ENCODE data around the gene SELP.

Gene SELP

DNA sequence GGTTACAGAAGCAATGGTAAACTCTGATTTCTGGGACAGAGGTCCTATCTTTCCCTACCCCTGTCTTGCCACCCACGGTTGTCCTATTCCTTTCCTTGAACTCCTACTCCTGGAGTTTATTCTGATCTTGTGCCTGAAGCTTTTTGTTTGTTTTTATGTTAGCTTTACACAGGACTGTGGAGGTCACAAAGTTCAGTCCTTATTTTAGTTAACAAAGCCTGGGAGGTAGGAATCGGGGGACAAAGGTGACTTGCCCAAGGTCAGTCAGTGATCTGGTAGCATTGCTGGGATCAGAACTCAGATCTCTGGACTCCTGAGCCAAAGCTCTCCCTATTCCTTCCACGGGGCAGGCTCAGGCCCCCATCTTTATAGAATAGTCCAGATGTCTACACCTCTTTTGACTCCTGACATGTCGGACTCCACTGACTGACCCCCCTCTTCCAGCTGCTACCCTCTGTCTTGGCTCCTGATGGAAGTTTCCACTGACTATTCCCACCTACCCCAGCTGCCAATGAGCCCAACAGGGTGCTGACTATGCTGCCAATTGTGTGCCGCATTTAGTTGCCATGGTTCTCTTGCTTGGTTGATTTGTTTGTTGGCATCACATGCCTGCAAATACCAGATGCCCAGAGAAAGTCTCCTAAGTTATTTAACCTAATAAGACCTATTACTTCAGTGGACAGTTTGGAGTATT lies 53.5 kb downstream of the SELP start:
- no peak for DNase-seq (ENCODE audit: low spot score)

DNA sequence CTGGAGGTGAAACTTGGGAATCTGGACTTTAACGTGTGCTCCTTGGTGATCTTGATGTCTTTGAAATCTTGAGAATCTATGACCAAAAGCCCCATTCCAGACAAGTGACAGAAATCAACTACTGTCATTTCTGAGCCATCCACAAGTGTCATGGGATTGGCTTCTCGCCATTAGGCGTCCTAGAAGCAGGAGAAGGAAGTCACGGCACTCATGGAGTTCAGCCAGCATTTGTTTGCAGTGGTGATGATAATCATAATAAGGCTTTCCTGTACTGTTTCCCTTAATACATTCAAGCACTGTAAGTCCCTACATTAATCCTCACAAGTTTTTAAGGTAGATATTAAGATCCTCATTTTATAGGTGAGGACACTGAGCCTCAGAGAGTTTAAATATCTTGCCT lies 55.6 kb downstream of the SELP start:
- DNase-seq (ENCODE audit: low spot score) = no peak

DNA sequence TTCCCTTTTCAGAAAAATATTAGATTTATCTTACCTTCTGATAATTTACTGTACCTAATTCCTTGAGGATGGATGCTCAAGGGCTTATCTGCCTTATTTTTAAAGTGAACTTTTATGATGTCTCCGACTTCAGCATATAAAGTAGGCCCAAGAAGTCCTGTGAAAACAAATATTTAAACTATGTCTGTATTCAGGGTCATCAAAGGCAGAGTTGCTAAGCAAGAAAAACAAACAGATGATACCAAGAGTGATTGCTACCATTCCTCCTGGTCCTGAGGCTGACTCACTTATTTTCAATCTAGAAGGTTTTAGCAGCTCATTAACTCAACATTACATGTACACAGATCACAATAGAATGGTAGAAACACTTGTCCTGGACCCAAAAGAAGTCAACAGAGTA lies 57.7 kb downstream of the SELP start:
- peak; percentile 62 for DNase-seq (ENCODE audit: low spot score)

DNA sequence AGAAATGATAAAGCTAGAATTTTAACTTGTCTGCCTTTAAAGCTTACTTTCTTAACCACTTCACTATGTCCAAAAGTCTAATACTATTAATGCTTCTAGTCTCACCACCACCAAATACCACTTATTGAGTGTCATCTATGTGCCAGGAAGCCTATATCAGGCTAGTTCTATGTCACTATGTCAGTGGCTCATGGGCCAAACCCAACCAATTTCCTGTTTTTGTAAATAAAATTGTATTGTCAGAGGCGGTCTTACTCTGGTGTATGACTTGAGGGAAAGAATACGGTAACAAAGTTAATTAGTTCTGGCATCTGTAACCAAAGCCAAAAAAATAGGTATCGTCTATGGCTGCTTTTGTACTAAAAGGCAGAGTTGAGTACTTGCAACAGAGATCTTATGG lies 58.5 kb downstream of the SELP start:
- DNase-seq (ENCODE audit: low spot score) = peak; percentile 48

DNA sequence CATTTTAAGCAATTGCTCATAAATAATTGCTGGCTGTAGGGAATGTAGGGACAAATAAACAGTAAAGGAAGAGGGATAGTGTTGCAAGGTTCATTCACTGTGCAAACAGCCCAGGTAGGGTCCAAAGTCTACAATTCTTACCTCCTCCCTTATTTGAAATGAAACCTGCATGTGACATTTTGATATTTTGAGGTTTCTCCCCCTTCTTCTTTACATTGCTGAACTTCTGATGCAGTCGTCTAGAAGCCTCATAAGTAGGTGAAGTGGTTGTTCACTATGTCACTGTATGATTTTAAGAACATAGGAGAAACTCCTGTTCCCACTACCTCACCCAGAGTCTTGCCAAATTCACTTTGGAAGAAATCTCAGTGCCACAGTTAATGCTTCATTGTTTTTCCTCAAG lies 59.8 kb downstream of the SELP start:
- DNase-seq (ENCODE audit: low spot score) = no peak

DNA sequence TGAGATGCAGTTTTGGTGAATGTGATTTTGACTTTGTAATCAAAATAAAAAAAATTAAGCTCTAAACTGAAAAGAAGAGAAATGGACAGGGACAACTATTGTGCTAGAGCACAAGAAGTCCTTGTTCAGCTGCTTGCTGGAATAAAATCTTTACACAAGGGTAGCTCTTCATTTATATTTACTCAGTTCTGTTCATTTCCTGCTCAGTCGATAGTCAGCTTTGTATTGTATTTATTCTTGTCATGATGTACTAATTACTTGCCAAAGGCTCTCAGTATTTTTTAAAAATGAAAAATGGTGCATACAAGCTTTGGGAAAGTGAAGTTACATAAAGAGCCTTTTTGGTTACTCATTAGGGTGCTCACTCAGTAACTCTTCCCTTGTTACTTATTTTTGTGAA lies 61.4 kb downstream of the SELP start:
- no peak for DNase-seq (ENCODE audit: low spot score)

DNA sequence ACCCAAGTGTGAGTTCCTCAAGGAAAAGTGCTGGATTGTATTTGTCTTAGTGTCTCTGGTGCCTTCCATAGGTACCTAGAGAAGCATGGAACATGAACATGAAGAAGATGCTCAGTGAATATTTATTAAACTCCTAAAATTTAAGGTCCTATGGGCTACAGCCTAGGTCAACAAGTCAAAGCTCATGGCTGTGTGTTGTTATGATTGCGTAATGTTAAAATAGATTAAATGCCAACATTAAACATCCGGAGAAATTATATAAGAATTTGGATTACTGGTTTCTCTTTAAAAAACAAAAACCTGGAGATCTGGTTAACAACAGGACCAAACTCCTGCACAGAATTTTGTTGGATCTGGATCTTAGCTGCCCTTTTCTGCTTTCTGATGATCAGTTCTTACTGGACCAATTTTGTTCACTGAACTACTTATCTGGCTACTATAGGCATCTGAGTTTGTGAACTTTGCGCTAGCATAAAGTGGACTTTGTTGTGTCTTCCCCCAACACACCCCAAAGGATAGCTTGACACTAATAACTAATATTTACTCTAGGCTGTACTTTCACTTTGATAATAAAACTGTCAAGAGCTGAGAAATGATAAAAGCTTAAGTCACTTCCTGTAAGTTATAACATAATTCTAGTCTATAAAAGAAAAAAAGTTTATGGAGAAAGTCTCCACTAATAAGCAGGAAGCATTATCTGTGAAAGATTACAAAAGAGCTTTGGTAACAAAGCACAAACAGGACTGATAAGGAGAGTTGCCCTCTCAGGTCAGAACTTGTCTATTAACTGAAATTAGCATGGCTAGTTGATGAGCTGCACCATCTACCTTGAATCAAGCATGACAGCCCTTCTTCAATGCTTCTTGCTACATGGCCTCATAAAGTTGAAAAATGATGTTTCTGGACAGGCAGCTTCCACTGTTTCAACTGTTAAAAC lies 64.3 kb downstream of the SELP start:
- DNase-seq (ENCODE audit: low spot score) = no peak

DNA sequence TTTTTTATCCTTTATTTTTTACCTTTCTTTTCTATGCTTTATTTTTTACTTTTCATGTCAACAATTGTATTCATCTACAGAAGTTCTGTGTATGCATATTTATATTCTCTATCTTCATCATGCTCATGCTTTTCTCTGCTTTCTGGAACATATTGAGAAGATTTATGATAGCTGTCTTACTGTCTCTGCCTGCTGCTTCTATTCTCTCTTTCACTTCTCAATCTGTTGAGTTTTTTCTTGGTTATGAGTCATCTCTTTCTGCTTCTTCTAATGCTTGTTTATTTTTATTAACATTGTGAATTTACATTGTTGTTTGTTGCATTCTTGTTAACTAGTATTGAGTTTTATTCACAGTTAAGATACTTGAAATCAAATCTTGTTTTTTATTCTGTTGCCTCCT lies 66.3 kb downstream of the SELP start:
- no peak for DNase-seq (ENCODE audit: low spot score)

DNA sequence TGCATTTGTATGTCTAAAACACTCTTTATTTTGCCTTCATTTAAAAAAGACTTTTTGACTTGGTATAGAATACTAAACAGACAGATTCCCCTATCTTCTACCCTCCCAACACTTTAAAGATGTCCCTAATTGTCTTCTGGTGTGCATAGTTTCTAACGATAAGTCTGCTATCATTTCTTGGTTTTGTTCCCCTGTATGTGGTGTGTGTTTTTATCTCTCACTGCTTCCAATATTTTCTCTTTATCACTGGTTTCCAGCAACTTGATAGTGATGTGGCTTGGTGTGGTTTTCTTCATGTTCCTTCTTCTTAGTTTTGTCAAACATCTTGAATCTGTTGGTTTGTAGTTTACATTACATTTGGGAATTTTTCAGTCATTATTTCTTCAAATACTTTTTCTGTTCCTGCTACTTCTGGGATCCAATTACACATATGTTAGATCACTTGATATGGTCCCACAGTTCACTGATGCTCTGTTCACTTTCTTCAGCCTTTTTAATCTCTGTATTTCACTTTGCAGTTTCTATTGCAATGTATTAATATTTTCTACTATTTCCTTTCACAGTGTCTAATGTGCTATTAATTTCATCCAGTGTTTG lies 66.8 kb downstream of the SELP start:
- no peak for DNase-seq (ENCODE audit: low spot score)

DNA sequence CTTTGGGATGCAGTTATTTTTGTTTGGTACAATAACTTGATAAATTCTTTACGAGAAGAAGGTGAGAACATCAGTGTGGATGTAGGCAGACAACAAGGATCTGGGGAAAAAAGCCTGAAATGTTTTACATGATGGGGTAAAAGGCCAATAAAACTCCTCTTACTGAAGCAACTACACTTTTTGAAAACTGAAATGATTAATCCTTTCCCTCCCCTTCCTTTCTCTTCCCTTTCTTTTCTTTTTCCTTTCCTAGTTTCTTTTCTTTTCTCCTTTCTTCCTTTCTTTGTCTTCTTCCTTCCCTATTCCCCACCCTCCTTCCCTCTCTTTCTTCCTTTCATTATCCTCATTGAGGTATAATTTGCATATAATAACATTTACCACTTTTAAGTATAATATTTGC lies 68.2 kb downstream of the SELP start:
- DNase-seq (ENCODE audit: low spot score) = no peak

DNA sequence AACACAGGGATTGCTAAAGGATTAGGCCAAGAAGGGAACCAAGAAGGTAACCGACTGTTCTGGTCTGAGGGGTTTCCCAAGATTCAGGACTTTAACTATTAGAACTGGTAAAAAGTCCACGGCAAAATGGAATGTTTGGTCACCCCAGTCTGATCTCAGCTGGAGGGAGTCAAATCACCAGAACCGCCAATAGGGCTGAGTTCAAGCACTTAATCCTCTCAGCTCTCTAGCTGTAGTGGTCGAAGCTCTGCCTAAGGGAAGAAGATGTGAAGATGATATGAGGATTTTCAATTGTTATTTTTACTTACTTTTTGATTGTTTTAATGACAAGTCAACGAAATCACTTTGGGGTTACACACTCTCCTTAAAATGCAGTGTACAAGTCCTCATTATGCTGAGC lies 72.8 kb downstream of the SELP start:
- no peak for DNase-seq (ENCODE audit: low spot score)

DNA sequence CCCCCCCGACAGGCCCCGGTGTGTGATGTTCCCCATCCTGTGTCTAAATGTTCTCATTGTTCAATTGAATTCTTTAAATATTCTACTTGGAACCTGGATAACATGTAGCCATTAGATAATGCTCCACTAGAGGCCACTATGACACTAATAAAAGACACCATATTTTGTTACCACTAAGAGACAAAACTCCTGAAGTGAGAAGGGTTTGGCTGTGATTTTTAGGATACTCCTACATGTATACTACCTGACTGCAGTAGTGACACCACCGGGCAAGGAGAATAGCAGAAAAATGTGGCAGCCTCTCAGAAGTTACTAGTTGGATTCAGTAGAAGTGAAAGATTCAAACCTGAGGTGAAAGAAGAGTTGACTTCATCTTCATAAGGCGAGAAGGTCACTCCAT lies 79.6 kb downstream of the SELP start:
- peak; percentile 62 for DNase-seq (ENCODE audit: low spot score)

DNA sequence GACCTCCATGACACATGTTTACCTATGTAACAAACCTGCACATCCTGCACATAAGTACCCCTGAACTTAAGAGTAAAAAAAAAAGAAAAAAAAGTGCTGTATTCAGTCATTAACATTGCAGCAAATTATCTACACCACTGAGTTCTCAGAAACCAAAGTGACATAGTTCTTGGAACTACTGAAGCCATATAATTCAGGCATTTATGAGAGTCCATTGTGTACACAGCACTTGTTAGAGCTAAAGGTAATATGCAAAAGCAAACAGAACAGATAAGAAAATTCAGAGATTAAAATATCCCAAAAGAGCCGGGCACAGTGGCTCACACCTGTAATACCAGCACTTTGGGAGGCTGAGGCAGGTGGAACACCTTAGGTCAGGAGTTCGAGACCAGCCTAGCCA lies 81.6 kb downstream of the SELP start:
- no peak for DNase-seq (ENCODE audit: low spot score)

DNA sequence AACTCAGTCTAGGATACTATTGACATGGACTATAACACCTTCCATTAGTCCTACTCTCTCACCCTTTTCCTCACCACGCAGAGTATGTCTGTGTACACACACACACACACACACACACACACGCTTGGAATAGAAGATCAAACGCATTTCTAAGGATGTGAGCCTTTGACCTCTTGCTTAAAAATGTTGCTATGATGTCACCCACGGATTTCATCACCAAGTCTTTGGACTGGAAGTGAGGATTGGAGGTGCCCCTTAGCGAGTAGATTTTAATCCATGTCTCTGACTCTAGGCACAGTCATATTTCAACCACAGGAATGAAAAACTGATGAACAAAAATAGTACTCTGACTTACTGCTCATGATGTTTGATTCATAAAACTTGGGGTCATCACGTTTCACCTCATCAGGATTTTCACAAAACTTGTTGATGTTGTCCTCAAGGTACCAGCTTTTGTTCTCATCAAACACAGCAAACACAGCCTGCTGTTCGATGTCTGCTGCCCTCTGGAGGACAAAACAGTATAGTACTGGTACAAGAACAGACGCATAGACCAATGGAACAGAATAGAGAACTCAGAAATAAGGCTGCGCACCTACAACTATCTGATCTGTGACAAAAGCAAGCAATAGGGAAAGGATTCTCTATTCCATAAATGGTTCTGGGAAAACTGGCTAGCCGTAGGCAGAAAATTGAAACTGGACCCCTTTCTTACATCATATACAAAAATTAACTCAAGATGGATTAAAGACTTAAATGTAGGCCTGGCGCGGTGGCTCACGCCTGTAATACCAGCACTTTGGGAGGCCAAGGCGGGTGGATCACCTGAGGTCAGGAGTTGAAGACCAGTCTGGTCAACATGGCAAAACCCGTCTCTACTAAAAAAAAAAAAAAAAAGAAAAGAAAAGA lies 83.6 kb downstream of the SELP start:
- peak; percentile 82 for DNase-seq (ENCODE audit: low spot score)

DNA sequence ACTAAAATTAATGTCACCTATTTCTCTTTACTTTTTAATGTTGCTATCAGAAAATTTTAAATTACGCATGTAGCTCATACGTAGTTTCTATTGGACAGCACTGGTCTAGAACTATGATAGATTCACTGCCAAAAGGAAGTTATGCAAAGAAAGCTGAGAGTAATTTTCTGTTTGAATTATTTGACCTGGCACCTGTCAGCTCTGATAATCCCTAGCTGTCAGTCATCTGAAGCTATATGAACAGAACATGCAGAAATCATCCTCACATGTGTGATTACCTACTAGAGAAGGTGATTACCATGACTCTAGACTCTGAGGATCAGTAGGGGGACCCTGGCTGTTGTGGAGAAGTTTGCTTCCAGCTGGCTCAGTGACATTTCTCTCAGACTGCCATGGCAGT lies 84.5 kb downstream of the SELP start:
- no peak for DNase-seq (ENCODE audit: low spot score)

DNA sequence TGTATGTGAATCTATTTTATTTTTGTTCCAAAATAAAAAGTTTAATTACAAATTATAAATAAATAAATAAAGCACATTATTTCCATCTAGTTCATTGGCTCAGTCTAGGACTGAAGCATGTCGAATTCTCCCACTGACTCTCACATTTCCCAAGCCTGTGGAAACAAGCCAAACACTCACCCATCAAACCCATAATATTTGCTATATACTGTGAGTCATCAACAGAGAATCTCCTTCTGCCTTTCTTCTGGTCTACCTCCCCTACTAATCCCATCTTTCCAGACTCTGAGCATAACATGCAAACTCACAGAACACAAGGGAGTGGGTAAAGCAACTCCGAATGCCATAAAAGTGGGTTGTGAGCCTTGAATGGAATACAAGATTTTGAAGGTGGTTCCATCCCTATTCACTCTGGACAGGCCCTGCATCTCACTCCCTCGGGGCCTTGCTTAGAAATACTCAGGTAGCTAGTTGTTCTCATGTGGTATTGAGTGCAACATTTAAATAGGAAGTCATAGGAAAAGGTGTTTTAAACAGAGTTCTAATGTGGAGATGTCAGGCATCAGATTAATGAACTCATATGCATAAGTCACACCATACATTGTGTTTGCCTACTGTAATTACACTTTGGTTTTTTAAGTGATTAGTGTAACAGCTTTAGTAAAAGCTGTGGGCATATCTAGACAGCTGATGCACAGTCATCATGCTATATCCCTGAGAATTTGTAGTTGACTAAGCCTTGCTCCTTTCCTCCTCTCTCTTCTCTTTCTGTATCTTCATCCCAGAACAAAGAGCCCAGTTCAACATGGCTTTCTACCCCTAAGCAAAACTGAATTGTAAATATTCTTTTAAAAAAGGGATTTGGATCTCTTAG lies 90.7 kb downstream of the SELP start:
- no peak for DNase-seq (ENCODE audit: low spot score)
